ENCODE results near the gene CBX7. TPM values are rescaled to one million over a fixed set of nuclear protein-coding genes. Genes with fewer than 3 reads are reported as not detected.
A peak's percentile ranks its signal among the peaks of the same experiment; 100 is the strongest.

The CBX7 gene
- total and polyA plus RNA-seq, 2 of the 4 experiments (the other 2 are of a cell fraction): 0.90 to 3.6 TPM

DNA sequence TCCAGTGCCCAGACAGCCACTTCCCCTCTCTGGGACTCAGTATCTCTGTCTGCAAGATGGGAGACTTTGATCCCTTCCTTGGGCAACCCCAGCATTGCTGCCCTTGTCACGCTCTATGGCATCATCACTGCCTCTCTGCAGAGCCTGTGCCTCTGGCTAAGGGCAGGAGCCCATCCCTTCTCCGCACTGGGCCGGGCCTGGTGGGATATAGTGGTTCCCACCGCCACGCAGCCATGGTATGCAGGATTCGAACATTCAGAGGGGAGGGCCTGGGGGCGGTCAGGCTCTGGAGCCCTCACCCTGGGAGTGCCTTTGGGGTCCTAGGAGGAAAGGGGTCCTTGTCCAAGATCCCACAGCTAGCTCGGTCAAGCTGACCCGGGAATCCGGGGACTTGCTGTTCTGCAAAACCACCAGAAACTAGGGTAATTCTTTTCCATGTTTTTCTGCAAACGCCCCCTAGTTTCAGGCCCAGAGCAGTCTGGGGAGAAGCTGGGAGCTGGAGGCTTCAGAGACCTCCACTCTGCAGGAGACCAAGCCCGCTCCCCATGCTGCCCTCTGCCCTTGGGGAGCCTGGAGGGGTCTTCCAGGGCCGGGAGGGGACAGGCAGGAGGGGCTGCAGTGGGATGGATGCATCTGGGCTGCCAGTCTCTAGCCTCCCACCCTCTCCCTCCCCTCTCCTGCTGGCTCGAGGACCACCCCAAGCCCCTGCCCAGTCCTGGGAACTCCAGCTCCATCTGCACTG, 24.4 kb upstream of the CBX7 start:
- no TSS peak for BruUV-seq (replicated peaks)
- Histone ChIP-seq H3K9me1 (ENCODE audit: insufficient read depth, low read length) (peaks cover 35% of the 10 kb centered on the region), H3K4ac (ENCODE audit: low read depth, low read length) (peak overlapping the region; percentile 100), H3K9ac (ENCODE audit: low read depth, low read length) (0 out of 2 replicates have a peak overlapping the region, but pooled peaks have one; percentile 13), H3K4me2 (ENCODE audit: low read depth, low read length) (no peak overlapping the region), H4K5ac (ENCODE audit: low read depth, low read length) (peak overlapping the region; percentile 85), H2BK20ac (ENCODE audit: low read depth, low read length) (peak overlapping the region; percentile 100), H2BK15ac (ENCODE audit: low read depth, low read length) (peak overlapping the region; percentile 93; the same call in 2 of the 3 replicates), H3K4me1 (ENCODE audit: control insufficient read depth, insufficient read depth, low read length) (peaks cover 36% of the 10 kb centered on the region), H3K4me3 (ENCODE audit: insufficient read depth, low read depth, low read length) (no peak overlapping the region), H2BK120ac (ENCODE audit: low read depth, low read length) (peak overlapping the region; percentile 100), H3K23ac (ENCODE audit: low read depth, low read length) (peak overlapping the region; percentile 96), H3K56ac (ENCODE audit: extremely low read depth, insufficient read depth, low read length) (peak overlapping the region; percentile 91), H3K18ac (ENCODE audit: low read depth, low read length) (peak overlapping the region; percentile 77), H4K91ac (ENCODE audit: insufficient read depth, low read depth, low read length) (peak overlapping the region; percentile 100), H4K8ac (ENCODE audit: low read depth in 2 of 2, low read length in 2 of 2) (peak overlapping the region; percentile 84 to 97), H2BK5ac (ENCODE audit: low read depth, low read length, poor library complexity, severe bottlenecking) (peak overlapping the region; percentile 82), H3K27ac (ENCODE audit: insufficient read depth, low read length) (peak overlapping the region; percentile 81), H3K36me3 (ENCODE audit: control insufficient read depth, insufficient read depth, low read length) (no peaks in the 10 kb centered on the region), H3K9me3 (ENCODE audit: control insufficient read depth, insufficient read depth, low read length) (0 out of 2 replicates have a peak, but pooled peaks cover 3% of the 10 kb centered on the region), H3K14ac (replicated peaks; ENCODE audit: low read depth, low read length) (peak overlapping the region; percentile 91), H2AK9ac (replicated peaks; ENCODE audit: low read depth, low read length, poor library complexity) (peak overlapping the region; percentile 94), H2AK5ac (ENCODE audit: low read depth, low read length) (peak overlapping the region; percentile 97), H3K27me3 (ENCODE audit: control insufficient read depth, insufficient read depth, low read length) (no peaks in the 10 kb centered on the region), H4K20me1 (ENCODE audit: insufficient read depth, low read length) (no peaks in the 10 kb centered on the region), H3K79me1 (ENCODE audit: low read depth in 1 of 2, low read length in 2 of 2) (peaks cover 0 to 16% of the 10 kb centered on the region in 2 experiments; a peak in 2 of 4 replicates), H2AFZ (replicated peaks; ENCODE audit: low read length, poor library complexity) (peak overlapping the region; percentile 85)
- ChIA-PET CTCF (no interaction called here), POLR2A (ENCODE audit: unreplicated experiment) (no interaction called here)
- intact Hi-C loops (cut with micrococcal nuclease): loop anchor here (10.0 kb wide), 1 partner anchor 318 kb away; no protein-coding TSS in a partner anchor
- in situ Hi-C loops (cut with MboI; ENCODE audit: low sequenced_read_pairs): no loop called here
- DNase-seq (no peak), ATAC-seq (ENCODE audit: low read depth) (no peak)
- WGBS, 2 experiments (ENCODE audit: extremely low coverage in 2 of 2, insufficient read length in 1 of 2): 80% methylated on average over 1 of the region's 14 CpGs; no CpG with 5 or more reads in 1 of the 2 experiments
- no peak for TF ChIP-seq MAFK (IDR thresholded peaks at IDR 0.05; ENCODE audit: low read depth, low read length)
- TF ChIP-seq, protein P1, sequence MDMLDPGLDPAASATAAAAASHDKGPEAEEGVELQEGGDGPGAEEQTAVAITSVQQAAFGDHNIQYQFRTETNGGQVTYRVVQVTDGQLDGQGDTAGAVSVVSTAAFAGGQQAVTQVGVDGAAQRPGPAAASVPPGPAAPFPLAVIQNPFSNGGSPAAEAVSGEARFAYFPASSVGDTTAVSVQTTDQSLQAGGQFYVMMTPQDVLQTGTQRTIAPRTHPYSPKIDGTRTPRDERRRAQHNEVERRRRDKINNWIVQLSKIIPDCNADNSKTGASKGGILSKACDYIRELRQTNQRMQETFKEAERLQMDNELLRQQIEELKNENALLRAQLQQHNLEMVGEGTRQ (IDR thresholded peaks at IDR 0.05; ENCODE audit: low read depth, low read length): no peak
- no peak for TF ChIP-seq FOS (IDR thresholded peaks at IDR 0.05; ENCODE audit: low read depth, low read length)
- no peak for TF ChIP-seq CEBPB (IDR thresholded peaks at IDR 0.05; ENCODE audit: low read depth, low read length)
- no peak for TF ChIP-seq SMC3 (IDR thresholded peaks at IDR 0.05; ENCODE audit: low read depth, low read length)
- TF ChIP-seq, protein P2, sequence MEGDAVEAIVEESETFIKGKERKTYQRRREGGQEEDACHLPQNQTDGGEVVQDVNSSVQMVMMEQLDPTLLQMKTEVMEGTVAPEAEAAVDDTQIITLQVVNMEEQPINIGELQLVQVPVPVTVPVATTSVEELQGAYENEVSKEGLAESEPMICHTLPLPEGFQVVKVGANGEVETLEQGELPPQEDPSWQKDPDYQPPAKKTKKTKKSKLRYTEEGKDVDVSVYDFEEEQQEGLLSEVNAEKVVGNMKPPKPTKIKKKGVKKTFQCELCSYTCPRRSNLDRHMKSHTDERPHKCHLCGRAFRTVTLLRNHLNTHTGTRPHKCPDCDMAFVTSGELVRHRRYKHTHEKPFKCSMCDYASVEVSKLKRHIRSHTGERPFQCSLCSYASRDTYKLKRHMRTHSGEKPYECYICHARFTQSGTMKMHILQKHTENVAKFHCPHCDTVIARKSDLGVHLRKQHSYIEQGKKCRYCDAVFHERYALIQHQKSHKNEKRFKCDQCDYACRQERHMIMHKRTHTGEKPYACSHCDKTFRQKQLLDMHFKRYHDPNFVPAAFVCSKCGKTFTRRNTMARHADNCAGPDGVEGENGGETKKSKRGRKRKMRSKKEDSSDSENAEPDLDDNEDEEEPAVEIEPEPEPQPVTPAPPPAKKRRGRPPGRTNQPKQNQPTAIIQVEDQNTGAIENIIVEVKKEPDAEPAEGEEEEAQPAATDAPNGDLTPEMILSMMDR (conservative IDR thresholded peaks at IDR 0.05; ENCODE audit: low read depth, low read length): no peak
- no peak for TF ChIP-seq BHLHE40 (IDR thresholded peaks at IDR 0.05; ENCODE audit: low read depth, low read length)
- TF ChIP-seq, protein P3, sequence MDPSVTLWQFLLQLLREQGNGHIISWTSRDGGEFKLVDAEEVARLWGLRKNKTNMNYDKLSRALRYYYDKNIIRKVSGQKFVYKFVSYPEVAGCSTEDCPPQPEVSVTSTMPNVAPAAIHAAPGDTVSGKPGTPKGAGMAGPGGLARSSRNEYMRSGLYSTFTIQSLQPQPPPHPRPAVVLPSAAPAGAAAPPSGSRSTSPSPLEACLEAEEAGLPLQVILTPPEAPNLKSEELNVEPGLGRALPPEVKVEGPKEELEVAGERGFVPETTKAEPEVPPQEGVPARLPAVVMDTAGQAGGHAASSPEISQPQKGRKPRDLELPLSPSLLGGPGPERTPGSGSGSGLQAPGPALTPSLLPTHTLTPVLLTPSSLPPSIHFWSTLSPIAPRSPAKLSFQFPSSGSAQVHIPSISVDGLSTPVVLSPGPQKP (IDR thresholded peaks at IDR 0.05; ENCODE audit: borderline replicate concordance, low read depth, low read length): no peak
- no peak for TF ChIP-seq RCOR1 (IDR thresholded peaks at IDR 0.05; ENCODE audit: insufficient replicate concordance, low read length)
- TF ChIP-seq MXI1 (IDR thresholded peaks at IDR 0.05; ENCODE audit: borderline replicate concordance, low read depth, low read length): no peak
- no peak for TF ChIP-seq NFE2L2 (IDR thresholded peaks at IDR 0.05; ENCODE audit: low read depth, low read length)
- dilution Hi-C loops (cut with HindIII; ENCODE audit: low sequenced_read_pairs, unreplicated experiment): no loop called here

All from IMR-90 (cell line).